Measurements from ENCODE around the gene DCDC2B. TPM values are rescaled to one million over a fixed set of nuclear protein-coding genes. Genes with fewer than 3 reads are reported as not detected.
A peak's percentile ranks its signal among the peaks of the same experiment; 100 is the strongest.

The DCDC2B gene
- total RNA-seq, 1 donor from 2014 or later: not detected

DNA sequence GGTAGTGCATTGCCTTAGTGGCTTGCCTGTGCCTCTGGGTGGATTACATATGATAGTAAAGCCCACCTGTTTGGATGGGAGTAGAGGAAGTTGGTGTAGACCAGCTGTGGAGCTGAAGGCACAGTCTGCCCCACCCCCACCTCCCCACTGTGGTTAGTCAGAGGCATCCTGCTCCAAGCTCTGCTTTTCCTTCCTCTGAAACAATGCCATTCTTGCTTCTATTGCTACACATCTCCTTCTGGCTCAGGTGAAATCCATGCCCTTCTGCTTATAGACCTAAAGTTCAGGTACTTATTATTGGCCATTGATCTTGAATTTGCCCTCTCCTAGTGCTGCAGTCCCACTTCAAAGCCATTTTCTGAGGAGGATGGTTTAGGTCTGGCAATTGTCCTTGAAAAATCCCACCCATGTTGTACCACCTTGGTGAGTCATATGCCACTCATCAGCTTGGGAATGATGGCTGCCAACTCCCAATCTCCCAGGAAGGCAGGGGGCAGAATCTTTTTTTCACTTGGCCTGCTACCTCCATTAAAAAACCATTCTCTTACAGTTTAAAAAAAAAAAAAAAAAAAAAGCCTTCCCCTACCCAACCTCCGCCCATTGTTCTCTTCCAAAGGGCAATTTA, 36.2 kb upstream of the DCDC2B start:
- no peaks in the 10 kb centered on the region for H3K27me3 Mint-ChIP-seq (ENCODE audit: unreplicated experiment)
- peaks cover 6% of the 10 kb centered on the region for H3K36me3 Mint-ChIP-seq (ENCODE audit: unreplicated experiment)
- no peak for TF ChIP-seq CTCF (IDR thresholded peaks at IDR 0.05; ENCODE audit: partially characterized antibody, unreplicated experiment)
- H3K27ac Mint-ChIP-seq (ENCODE audit: unreplicated experiment): no peak overlapping the region
- no peaks in the 10 kb centered on the region for H3K9me3 Mint-ChIP-seq (ENCODE audit: unreplicated experiment)
- H3K4me1 Mint-ChIP-seq (ENCODE audit: low read depth, unreplicated experiment): no peaks in the 10 kb centered on the region
- DNase-seq: no peak
- H3K4me3 Mint-ChIP-seq (ENCODE audit: unreplicated experiment): no peak overlapping the region

- Mint-ChIP-seq H3K27ac (ENCODE audit: unreplicated experiment) (peak overlapping the region; percentile 95), H3K36me3 (ENCODE audit: unreplicated experiment) (no peaks in the 10 kb centered on the region), H3K4me1 (ENCODE audit: low read depth, unreplicated experiment) (peaks cover 11% of the 10 kb centered on the region), H3K9me3 (ENCODE audit: unreplicated experiment) (peaks cover 8% of the 10 kb centered on the region), H3K27me3 (ENCODE audit: unreplicated experiment) (peaks cover 5% of the 10 kb centered on the region), H3K4me3 (ENCODE audit: unreplicated experiment) (peak overlapping the region; percentile 87)
- no peak for TF ChIP-seq CTCF (IDR thresholded peaks at IDR 0.05; ENCODE audit: partially characterized antibody, unreplicated experiment)
- no peak for DNase-seq
These were observed 30.3 kb upstream of the DCDC2B start for GRCh38 chr1:32178380-32179192.

DNA sequence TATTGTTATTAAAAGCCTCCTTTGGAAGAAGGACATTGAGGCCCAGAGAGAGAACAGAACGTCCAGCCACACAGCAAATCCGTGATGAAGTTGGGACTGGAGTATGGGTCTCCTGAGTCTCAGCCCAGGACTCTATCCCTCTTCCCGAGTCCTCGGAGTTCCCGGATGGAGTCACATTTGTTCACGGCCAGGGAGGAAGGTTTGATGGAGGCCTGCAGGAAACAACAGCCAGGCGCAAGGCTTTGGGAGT, 29.8 kb upstream of the DCDC2B start:
- H3K4me1 Mint-ChIP-seq (ENCODE audit: low read depth, unreplicated experiment): peaks cover 11% of the 10 kb centered on the region
- H3K4me3 Mint-ChIP-seq (ENCODE audit: unreplicated experiment): peak overlapping the region; percentile 87
- H3K36me3 Mint-ChIP-seq (ENCODE audit: unreplicated experiment): no peaks in the 10 kb centered on the region
- H3K9me3 Mint-ChIP-seq (ENCODE audit: unreplicated experiment): peaks cover 8% of the 10 kb centered on the region
- peak overlapping the region; percentile 95 for H3K27ac Mint-ChIP-seq (ENCODE audit: unreplicated experiment)
- no peak for TF ChIP-seq CTCF (IDR thresholded peaks at IDR 0.05; ENCODE audit: partially characterized antibody, unreplicated experiment)
- peak; percentile 29 for DNase-seq
- H3K27me3 Mint-ChIP-seq (ENCODE audit: unreplicated experiment): peaks cover 5% of the 10 kb centered on the region

DNA sequence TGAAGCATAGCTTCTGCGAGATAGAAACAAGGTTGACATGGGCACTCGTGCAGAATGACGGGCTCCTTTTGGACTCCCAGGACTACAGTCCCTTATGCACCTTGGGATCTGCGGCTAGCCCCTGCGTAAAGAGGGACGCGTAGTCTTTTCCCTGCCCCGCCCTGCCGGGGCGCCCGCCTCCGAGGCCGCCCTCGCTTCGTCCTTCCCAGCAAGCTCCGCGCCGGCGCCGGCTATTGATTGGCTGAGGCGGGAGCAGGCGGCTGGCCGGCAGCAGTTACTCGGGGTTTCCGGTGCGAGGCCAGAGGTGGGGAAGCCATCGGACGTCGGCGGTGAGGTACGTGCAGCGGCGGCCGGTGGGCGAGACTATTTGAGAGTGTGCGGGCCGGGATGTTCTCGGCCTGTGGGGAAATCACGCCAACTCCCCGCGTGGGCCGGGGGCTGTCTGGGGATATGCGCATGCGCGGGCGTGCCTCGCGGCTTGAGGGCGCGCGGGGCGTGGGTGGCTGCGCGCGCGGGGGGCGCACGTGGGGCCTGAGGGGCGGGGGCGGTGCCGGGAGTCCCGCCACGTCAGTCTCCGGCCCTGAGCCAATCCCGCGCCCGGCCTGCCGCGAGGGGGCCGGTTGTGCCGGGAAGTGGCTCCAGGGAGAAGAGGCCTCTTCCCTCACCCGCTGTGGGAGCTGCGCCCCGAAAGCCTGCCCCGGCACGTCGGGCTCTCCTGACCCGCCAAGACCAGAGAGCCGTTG, 29.3 kb upstream of the DCDC2B start, which contains the start of gene TXLNA:
Gene TXLNA (plus strand): TSS at position 233 of the 743 bp plus-strand sequence. CDS start 671 bp downstream, outside the sequence.
- Mint-ChIP-seq H3K27me3 (ENCODE audit: unreplicated experiment) (peaks cover 5% of the 10 kb centered on the region), H3K27ac (ENCODE audit: unreplicated experiment) (peak within 1 kb of the TSS; percentile 95), H3K4me3 (ENCODE audit: unreplicated experiment) (peak within 1 kb of the TSS; percentile 92), H3K36me3 (ENCODE audit: unreplicated experiment) (no peaks in the 10 kb centered on the region), H3K4me1 (ENCODE audit: low read depth, unreplicated experiment) (peaks cover 11% of the 10 kb centered on the region), H3K9me3 (ENCODE audit: unreplicated experiment) (peaks cover 8% of the 10 kb centered on the region)
- DNase-seq: peak; percentile 96
- TF ChIP-seq CTCF (IDR thresholded peaks at IDR 0.05; ENCODE audit: partially characterized antibody, unreplicated experiment): peak; percentile 12
